ENCODE measurements around the gene HAGHL.
"Not testable (repeated sequence)": the region's sequence is repeated elsewhere in the genome, so short reads cannot be mapped to it uniquely, and the experiment has no call there.

HAGHL gene

GRCh38 chr16:687499-687898 lies 39.4 kb upstream of the HAGHL start:
- DNase-seq (ENCODE audit: low spot score), result no peak

DNA sequence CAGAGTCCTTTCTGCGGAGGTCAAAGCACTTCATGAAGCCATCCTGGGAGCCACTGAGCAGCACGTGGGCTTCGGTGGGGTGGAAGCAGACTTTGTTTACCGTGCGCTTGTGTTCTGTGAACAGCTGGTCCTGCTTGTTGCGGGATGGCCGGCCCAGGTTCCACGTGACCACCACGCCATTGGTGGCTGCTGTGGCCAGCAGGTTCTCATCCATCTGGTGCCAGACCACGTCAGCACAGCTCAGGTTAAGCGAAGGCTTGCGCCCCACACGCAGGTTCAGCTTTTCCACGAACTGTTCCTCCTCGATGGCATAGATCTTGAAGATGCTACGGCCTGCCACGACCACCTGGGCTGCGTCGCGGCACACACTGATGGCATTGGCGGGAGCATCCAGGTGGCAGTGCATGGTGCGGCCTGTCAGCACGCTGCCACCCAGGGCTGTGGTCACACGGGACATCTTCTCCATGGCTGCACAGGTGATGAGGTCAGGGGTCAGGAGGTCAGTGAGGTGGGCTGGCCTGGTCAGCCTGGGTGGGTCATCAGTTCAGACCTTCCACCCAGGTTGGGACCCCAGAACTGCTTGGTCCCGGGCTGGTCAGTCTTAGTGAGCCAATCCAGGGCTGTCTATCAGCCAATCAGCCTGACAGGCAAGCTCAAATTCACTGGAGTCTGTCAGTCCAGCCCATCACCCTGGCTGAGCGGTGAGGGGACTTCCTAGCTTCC lies 37.6 kb upstream of the HAGHL start:
- no peak for DNase-seq (ENCODE audit: low spot score)

DNA sequence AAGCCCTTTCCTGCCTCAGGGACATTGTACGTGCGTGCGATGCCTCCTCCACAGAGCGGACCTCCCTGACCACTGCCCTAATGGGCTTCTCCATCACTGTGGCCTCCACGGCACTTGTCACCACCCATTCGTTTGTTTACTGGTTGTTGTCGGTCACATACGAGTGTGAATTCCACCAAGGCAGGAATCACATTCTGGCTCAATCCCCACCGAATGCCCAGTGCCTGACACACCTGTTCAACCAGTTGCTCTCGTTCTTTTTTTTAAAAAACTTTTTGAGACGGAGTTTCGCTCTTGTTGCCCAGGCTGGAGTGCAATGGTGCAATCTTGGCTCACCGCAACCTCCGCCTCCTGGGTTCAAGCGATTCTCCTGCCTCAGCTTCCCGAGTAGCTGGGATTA lies 35.7 kb upstream of the HAGHL start:
- DNase-seq (ENCODE audit: low spot score), result not testable (repeated sequence)

DNA sequence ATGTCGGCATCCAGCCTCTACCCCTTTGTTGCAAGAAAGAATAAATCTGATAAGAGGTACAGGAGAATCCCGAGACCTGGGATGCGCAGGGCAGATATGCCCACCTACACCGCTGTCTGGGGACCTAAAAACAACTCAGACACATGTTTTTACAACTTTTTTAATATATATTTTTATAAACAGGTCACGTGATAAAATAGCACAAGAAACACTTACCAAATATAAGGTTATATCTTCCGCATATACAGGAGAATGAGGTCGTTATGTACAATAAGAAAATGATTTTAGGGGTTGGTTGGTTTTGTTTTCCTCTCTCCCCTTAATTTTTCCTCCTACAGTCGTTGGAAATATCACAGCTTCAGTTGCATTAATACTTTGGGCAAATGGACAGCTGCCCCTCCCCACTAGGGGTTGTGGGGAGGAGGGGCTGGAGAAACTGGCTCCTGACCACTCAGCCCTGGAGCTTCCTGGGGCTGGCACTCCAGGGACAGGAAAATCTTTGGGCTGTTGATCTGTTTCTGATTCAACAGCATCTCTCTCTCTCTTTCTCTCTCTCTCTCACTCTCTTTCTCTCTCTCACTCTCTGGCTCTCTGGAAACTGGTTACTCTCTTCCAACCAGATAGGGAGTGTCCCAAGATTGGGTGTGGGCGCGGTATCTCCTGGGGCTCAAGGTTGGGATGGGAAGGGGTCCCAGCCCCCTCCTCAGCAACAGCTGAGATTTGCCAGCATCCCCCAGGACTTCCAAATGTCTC lies 34.4 kb upstream of the HAGHL start:
- no peak for DNase-seq (ENCODE audit: low spot score)

GRCh38 chr16:693364-693763 lies 33.5 kb upstream of the HAGHL start:
- no peak for DNase-seq (ENCODE audit: low spot score)

- DNase-seq (ENCODE audit: low spot score), result no peak
Measured at GRCh38 chr16:693766-694165, 33.1 kb upstream of the HAGHL start.

GRCh38 chr16:694187-694862 lies 32.6 kb upstream of the HAGHL start:
- DNase-seq (ENCODE audit: low spot score), result no peak

- no peak for DNase-seq (ENCODE audit: low spot score)
Measured at GRCh38 chr16:694863-695354, 32.0 kb upstream of the HAGHL start.

GRCh38 chr16:695355-696089 lies 31.4 kb upstream of the HAGHL start:
- no peak for DNase-seq (ENCODE audit: low spot score)

- DNase-seq (ENCODE audit: low spot score), result no peak
Measured at GRCh38 chr16:698911-699671, 27.8 kb upstream of the HAGHL start.

- DNase-seq (ENCODE audit: low spot score), result no peak
Measured at GRCh38 chr16:700684-701584, 26.0 kb upstream of the HAGHL start.

GRCh38 chr16:702341-702740 lies 24.6 kb upstream of the HAGHL start:
- DNase-seq (ENCODE audit: low spot score), result no peak

DNA sequence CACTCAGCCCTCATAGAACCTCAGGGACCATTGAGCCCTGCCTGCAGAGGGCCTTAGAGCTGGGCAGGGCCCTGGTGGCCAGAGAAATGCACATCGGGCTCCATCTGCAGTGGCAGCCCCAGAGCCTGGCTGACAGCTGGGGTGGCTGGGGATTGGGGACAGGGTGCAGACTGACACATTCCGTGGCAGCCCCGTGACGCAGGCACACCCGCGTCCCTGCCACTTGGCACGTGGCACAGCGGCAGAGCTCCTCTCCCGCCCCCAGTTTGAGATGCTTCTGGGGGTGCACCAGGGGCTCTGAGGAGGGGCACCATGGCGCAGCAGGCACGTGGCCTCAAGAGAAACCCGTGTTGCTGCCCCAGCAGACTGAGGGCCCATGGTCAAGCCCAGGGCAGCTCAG lies 23.5 kb upstream of the HAGHL start:
- no peak for DNase-seq (ENCODE audit: low spot score)

DNA sequence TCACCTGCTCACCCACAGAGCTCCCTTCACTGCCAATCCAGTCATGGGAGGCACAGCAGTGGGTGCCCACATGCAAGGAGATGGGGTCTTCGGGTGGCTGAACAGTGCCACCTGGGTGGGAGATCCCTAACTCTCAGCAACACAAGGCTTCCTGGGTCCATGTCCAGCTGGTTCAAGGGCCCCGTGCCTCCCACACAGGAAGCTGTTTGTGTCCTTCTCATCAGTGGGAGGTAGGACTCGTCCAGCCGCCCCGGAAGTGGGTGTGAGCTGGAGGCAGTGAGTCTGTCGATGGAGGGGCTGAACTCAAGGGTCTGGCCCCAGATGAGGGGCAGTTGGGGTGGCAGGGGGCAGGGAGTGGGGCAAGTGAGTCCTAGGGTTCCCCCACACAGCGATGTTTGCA lies 22.9 kb upstream of the HAGHL start:
- no peak for DNase-seq (ENCODE audit: low spot score)

GRCh38 chr16:704552-705380 lies 22.1 kb upstream of the HAGHL start:
- no peak for DNase-seq (ENCODE audit: low spot score)

DNA sequence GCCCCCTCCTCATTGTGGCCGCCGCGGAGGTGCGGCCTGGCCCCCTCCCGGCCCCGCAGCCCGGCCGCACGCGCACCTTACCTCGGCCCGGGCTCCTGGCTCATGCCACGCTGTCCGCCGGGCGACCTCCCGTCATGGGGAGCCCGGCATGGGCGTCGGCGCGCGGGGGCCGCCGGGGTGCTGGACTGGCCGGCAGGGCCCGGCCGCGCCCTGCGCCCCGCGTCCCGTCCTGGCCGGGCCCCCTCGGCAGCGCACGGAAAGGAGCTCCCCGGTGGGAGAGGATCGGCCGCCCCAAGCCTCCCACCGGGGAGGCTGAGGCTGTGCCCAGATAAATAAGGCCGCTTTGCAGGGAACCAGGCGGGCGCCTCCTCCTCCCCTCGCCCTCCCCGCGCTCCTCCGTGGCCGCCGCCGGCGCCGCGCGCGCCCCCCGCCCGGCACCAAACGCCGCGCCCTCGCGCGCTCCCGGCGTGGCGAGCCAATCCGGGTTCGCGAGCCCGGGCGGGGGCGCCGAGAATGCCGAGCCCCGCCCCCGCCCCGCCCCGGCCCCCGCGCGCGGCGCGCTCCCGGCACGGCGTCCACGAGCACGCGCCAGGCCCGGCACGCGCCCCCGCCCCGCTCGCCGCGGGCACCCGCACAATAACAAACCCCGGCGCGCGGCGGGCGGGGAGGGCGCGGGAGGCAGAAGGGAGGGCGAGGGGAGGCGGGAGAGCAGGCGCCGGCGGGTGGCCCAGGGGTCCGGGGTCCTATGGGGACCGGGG lies 21.3 kb upstream of the HAGHL start, which contains the start of gene FBXL16:
TSS of gene FBXL16 (minus strand) at position 371 of the 758 bp plus-strand sequence. CDS start 8,396 bp downstream, outside the sequence.
- no peak for DNase-seq (ENCODE audit: low spot score)

DNA sequence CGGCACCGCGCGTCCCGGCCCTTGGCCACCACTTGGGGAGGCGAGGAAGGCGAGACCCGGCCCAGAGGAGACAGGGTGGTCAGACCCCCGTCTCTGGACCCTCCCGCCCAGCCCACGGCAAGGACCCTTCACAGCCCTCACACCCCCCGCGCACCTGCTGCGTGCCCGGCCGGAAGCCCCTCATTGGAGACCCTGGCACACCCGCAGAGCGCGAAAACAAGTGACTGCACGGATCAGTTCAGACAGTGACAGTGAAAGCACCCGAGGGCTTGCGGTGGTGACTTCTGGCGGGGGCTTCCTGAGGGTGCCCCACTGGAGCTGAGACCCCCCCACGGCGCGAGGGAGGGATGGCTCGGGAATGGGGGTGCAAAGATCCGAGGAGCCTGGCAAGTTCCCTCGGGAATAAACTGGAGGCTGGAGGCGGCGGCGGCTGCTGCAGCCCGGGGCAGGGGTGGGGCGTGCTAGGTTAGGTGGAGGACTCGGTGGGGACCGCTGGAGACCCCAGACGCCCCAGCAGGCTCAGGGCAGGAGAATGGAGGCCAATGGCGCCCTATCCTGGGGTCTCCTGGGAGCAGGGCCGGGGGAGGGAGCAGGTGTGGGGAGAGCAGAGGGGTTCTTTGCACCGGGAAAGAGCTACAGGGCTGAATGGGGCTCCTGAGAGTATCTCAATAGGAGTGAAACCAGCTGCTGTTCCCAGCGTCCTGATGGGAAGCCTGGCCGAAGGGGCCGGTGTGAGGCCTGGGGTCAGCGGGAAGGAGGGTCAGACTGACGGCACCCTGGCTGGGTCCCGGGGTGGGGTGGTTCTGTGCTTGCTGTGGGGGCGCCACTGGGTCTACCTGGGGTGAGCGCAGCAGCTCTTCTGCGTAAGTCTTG lies 20.5 kb upstream of the HAGHL start:
- no peak for DNase-seq (ENCODE audit: low spot score)

All from pons (tissue), 1 donor.